SK-N-SH (cell line): Measurements from ENCODE around the gene CAMK1. TPM values are rescaled to one million over a fixed set of nuclear protein-coding genes. Genes with fewer than 3 reads are reported as not detected.

Experiments used
- CTCF ChIA-PET: fragments of 300-600, 350-600 bp; formaldehyde crosslinking; extraction: SDS; loops from one replicate; lab custom pipeline; 2021; lab: Yijun Ruan, JAX
- POLR2A ChIA-PET: fragments of 350-600 bp; sonication (Branson Sonifier 250); formaldehyde crosslinking; extraction: SDS; loops from one replicate; lab custom pipeline; 2020; ENCODE audit warnings: antibody characterized with exemption, inconsistent platforms; lab: Yijun Ruan, JAX
- DNase-seq: peaks from one replicate; pipeline ENCODE4 v3.0.0; 2012
- H2AFZ ChIP-seq: fragments of 200-600 bp; sonication (generic); 2 replicates; pipeline ENCODE4 v1.8.1; 2016; ENCODE audit warnings: antibody characterized with exemption, mild to moderate bottlenecking, low read depth
- H3F3A ChIP-seq: fragments of 200-600 bp; sonication (generic); replicated peaks from 2 replicates; pipeline ENCODE3; 2016; ENCODE audit warnings: antibody characterized with exemption, mild to moderate bottlenecking; ENCODE audit not compliant: insufficient read depth
- H3K27ac ChIP-seq, 2 experiments: fragments of 200-500 bp in 1 of 2; fragments of 200-600 bp in 1 of 2; sonication (Bioruptor generic) in 1 of 2; sonication (generic), shearing (Covaris generic) in 1 of 2; 2 replicates each; pipeline versions ENCODE4 v1.5.1 to v1.6.1; 2014 to 2016; ENCODE audit warnings: low read depth in 2 of 2, inconsistent platforms in 1 of 2, low read length in 1 of 2, mild to moderate bottlenecking in 1 of 2, mixed read lengths in 1 of 2
- H3K27me3 ChIP-seq: fragments of 200-600 bp; sonication (generic), shearing (Covaris generic); 2 replicates; pipeline ENCODE4 v1.6.1; 2016; ENCODE audit warnings: mixed run types; ENCODE audit not compliant: insufficient read depth
- H3K36me3 ChIP-seq, 2 experiments: fragments of 200-500 bp in 1 of 2; fragments of 200-600 bp in 1 of 2; sonication (Bioruptor generic) in 1 of 2; sonication (generic) in 1 of 2; replicated peaks in 1 of 2; 2 replicates each; pipeline versions ENCODE3 to v1.5.1; 2014 to 2016; ENCODE audit warnings: low read length in 1 of 2, mild to moderate bottlenecking in 1 of 2; ENCODE audit not compliant: insufficient read depth in 2 of 2, control insufficient read depth in 1 of 2
- H3K4me1 ChIP-seq, 2 experiments: fragments of 200-500 bp in 1 of 2; fragments of 200-600 bp in 1 of 2; sonication (Bioruptor generic) in 1 of 2; sonication (generic), shearing (Covaris generic) in 1 of 2; 2 replicates each; pipeline versions ENCODE4 v1.5.1 to v1.6.1; 2014 to 2016; ENCODE audit warnings: low read depth in 1 of 2, low read length in 1 of 2, mixed run types in 1 of 2; ENCODE audit not compliant: insufficient read depth in 2 of 2, control insufficient read depth in 1 of 2
- H3K4me2 ChIP-seq: fragments of 200-600 bp; sonication (generic), shearing (Covaris generic); 2 replicates; pipeline ENCODE4 v1.6.1; 2017; ENCODE audit warnings: mixed run types
- H3K4me3 ChIP-seq, 2 experiments: fragments of 200-500 bp in 1 of 2; fragments of 200-600 bp in 1 of 2; sonication (Bioruptor generic) in 1 of 2; sonication (generic), shearing (Covaris generic) in 1 of 2; 2 replicates each; pipeline versions ENCODE4 v1.5.1 to v1.8.1; 2014 to 2016; ENCODE audit warnings: low read depth in 2 of 2, inconsistent platforms in 1 of 2, low read length in 1 of 2, mild to moderate bottlenecking in 1 of 2, mixed read lengths in 1 of 2, moderate library complexity in 1 of 2
- H3K79me2 ChIP-seq: fragments of 200-600 bp; sonication (generic); 2 replicates; pipeline ENCODE4 v1.8.1; 2017; ENCODE audit warnings: mild to moderate bottlenecking; ENCODE audit not compliant: insufficient read depth
- H3K9ac ChIP-seq: fragments of 200-600 bp; sonication (generic); 2 replicates; pipeline ENCODE4 v1.6.1; 2017; ENCODE audit warnings: mixed run types
- H3K9me2 ChIP-seq: fragments of 200-600 bp; sonication (generic); 2 replicates; pipeline ENCODE4 v1.6.1; 2017; ENCODE audit warnings: mixed run types
- H3K9me3 ChIP-seq: fragments of 200-600 bp; sonication (generic); 2 replicates; pipeline ENCODE4 v1.6.1; 2017; ENCODE audit warnings: mixed run types, mild to moderate bottlenecking, moderate library complexity
- H4K20me1 ChIP-seq: fragments of 200-600 bp; sonication (generic); 2 replicates; pipeline ENCODE4 v1.6.1; 2017; ENCODE audit warnings: mild to moderate bottlenecking, mixed run types; ENCODE audit not compliant: insufficient read depth
- EP300 ChIP-seq, 2 experiments: IDR thresholded peaks; 2 replicates each; pipeline versions ENCODE4 v1.4.0 to v1.6.1; 2012; ENCODE audit warnings: borderline replicate concordance in 1 of 2, low read depth in 1 of 2, low read length in 1 of 2
- EZH2phosphoT487 ChIP-seq: fragments of 200-600 bp; sonication (generic); IDR thresholded peaks from 2 replicates; pipeline ENCODE4 v1.6.1; 2017; ENCODE audit warnings: low read depth, mixed run types, mild to moderate bottlenecking, antibody characterized with exemption, moderate library complexity, borderline replicate concordance
- FOSL2 ChIP-seq: IDR thresholded peaks from 2 replicates; pipeline ENCODE4 v1.4.0; 2012; ENCODE audit warnings: low read depth, mild to moderate bottlenecking, moderate library complexity, borderline replicate concordance
- FOXM1 ChIP-seq: IDR thresholded peaks from 2 replicates; pipeline ENCODE4 v1.4.0; 2012; ENCODE audit warnings: low read depth, mild to moderate bottlenecking
- GABPA ChIP-seq: IDR thresholded peaks from 2 replicates; pipeline ENCODE4 v1.4.0; 2012; ENCODE audit warnings: low read depth, mild to moderate bottlenecking
- IRF3 ChIP-seq: fragments of 150-350 bp; IDR thresholded peaks from 2 replicates; pipeline ENCODE4 v1.6.1; 2016; ENCODE audit warnings: mild to moderate bottlenecking, low read depth, low read length
- NFIC ChIP-seq: IDR thresholded peaks from 2 replicates; pipeline ENCODE4 v1.4.0; 2012; ENCODE audit warnings: borderline replicate concordance
- NRF1 ChIP-seq: IDR thresholded peaks from 2 replicates; pipeline ENCODE4 v1.6.1; 2012; ENCODE audit warnings: low read depth, mild to moderate bottlenecking, low read length
- RCOR1 ChIP-seq: fragments of 150-350 bp; IDR thresholded peaks from 2 replicates; pipeline ENCODE4 v1.6.1; 2017; ENCODE audit warnings: antibody characterized with exemption, low read length
- SIN3A ChIP-seq: IDR thresholded peaks from 2 replicates; pipeline ENCODE4 v1.6.1; 2012; ENCODE audit warnings: low read depth, mild to moderate bottlenecking, low read length, moderate library complexity, borderline replicate concordance
- SMC3 ChIP-seq: IDR thresholded peaks from 2 replicates; pipeline ENCODE4 v1.6.1; 2012; ENCODE audit warnings: low read depth, low read length, improper control_type of control experiment
- TCF12 ChIP-seq: IDR thresholded peaks from 2 replicates; pipeline ENCODE4 v1.4.0; 2012
- TEAD4 ChIP-seq: IDR thresholded peaks from 2 replicates; pipeline ENCODE4 v1.4.0; 2012; ENCODE audit warnings: mild to moderate bottlenecking, borderline replicate concordance; ENCODE audit not compliant: insufficient read depth
- WGBS: methylation state at CpG from one replicate; pipeline ENCODE4 v1.1.6; 2017; ENCODE audit warnings: low lambda C conversion rate; 5-methylcytosine and 5-hydroxymethylcytosine counted together
- polyA plus RNA-seq, 3 experiments: library from polyadenylated mRNA; depleted of rRNA; stranded (reverse); fragments of >200 nt; gene quantifications; 2 replicates each; pipeline ENCODE4 v1.2.3, GENCODE V29; 2012
- TF ChIP-seq, protein P1 (sequence below): IDR thresholded peaks from 2 replicates; pipeline ENCODE4 v1.4.0; 2012; ENCODE audit warnings: low read depth, borderline replicate concordance
- TF ChIP-seq, protein P2 (sequence below): IDR thresholded peaks from 2 replicates; pipeline ENCODE4 v1.4.0; 2012; ENCODE audit warnings: low read depth, borderline replicate concordance

Gene CAMK1
- polyA plus RNA-seq, 1 of the 3 experiments (the other 2 are of a cell fraction), result 47.1 TPM

DNA sequence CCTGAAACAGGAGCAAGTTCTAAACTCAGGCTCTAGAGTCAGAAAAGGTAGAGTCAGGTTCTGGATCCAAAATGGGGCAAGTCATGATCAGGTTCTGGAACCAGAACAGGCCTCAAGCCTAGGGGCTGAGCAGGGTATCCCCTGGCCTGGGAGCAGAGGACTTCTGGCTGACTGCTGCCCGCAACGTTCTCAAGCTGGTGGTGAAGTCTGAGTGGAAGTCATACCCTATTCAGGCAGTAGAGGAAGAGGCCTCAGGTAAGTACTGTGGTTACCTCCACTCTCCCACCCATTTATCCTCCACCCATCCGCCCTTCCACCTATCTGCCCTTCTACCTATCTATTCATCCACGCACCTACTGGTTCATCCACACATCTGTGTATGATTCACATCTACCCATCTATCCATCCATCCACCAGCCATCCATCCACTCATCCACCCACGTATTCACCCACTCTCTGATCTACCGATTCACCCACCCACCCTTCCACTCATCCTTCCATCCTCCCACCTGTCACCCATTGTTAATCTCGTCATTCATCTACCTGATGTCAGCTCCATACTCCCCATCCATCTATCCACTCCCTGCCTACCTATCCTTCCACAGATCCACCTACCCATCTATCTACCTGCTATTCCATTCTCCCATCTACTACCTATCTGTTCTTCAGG is 49.1 kb upstream of the CAMK1 start:
- H3F3A ChIP-seq, result no peaks in the 10 kb centered on the region
- no peaks in the 10 kb centered on the region for H4K20me1 ChIP-seq
- no peak overlapping the region for H3K4me3 ChIP-seq
- DNase-seq, result no peak
- H3K36me3 ChIP-seq, result no peaks in the 10 kb centered on the region
- H3K27me3 ChIP-seq, result no peaks in the 10 kb centered on the region
- POLR2A ChIA-PET, result no interaction called here
- no peaks in the 10 kb centered on the region for H3K9me3 ChIP-seq
- 94% methylated on average over 6 of the region's 7 CpGs for WGBS
- TF ChIP-seq EP300 (IDR thresholded peaks at IDR 0.05; ENCODE audit: borderline replicate concordance in 1 of 2, low read depth in 1 of 2, low read length in 1 of 2), result no peak
- H3K4me2 ChIP-seq, result no peak overlapping the region
- H3K4me1 ChIP-seq, result no peaks in the 10 kb centered on the region
- H3K9ac ChIP-seq, result no peak overlapping the region
- CTCF ChIA-PET, result no interaction called here
- H2AFZ ChIP-seq, result no peak overlapping the region
- no peaks in the 10 kb centered on the region for H3K9me2 ChIP-seq
- H3K27ac ChIP-seq, result no peak overlapping the region
- H3K79me2 ChIP-seq, result no peaks in the 10 kb centered on the region

DNA sequence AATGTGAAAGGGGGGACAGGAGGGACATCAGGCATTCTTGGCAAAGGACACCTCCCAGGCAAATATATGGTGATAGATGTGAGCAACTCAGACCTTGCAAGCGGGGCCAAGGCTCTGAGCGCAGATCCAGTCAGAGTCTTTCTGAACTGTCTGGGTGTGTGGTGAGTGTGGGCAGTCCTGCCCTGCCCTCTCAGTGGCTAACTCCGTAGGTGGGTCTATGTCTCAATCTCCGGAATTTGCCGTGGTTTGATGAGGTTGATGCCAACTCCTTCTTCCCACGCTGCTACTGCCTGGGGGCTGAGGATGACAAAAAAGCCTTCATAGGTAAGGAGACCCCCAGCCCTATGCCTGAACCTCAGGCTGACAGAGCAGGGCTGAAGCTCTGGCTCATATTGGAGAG is 47.7 kb upstream of the CAMK1 start:
- Histone ChIP-seq H3K4me2 (no peak overlapping the region), H3K27me3 (no peaks in the 10 kb centered on the region), H4K20me1 (no peaks in the 10 kb centered on the region), H2AFZ (no peak overlapping the region), H3K4me3 (no peak overlapping the region), H3F3A (no peaks in the 10 kb centered on the region), H3K9ac (no peak overlapping the region), H3K4me1 (no peaks in the 10 kb centered on the region), H3K79me2 (no peaks in the 10 kb centered on the region), H3K27ac (no peak overlapping the region), H3K36me3 (peaks cover 0 to 4% of the 10 kb centered on the region in 2 experiments), H3K9me3 (no peaks in the 10 kb centered on the region), H3K9me2 (no peaks in the 10 kb centered on the region)
- DNase-seq, result no peak
- no peak for TF ChIP-seq EZH2phosphoT487
- TF ChIP-seq RCOR1, result no peak
- TF ChIP-seq SMC3, result no peak
- TF ChIP-seq IRF3, result no peak
- ChIA-PET CTCF (no interaction called here), POLR2A (no interaction called here)
- 96% methylated on average over 6 of the region's 6 CpGs for WGBS

DNA sequence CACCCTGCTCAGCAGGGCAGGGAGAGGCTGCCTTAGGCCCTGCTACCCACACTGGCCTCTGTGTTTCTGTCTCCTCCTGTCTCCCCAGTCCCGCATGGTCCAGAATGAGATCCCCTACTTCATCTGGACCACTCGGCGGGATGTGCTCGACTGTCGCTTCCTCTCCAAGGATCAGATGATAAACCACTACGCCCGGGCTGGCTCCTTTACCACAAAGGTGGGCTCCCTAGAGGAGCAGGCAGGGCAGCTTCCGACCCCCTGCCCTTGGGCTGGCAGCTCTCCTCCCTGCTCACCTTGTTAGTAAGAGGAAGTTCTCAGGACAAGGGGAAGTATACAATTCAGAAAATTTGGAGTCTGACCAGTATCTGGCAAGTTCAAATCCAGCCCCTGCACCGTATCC is 46.2 kb upstream of the CAMK1 start:
- H2AFZ ChIP-seq, result no peak overlapping the region
- H3K4me1 ChIP-seq, result peaks cover under 1 to 1% of the 10 kb centered on the region in 2 experiments; a peak in 1 of 4 replicates
- H3F3A ChIP-seq, result no peaks in the 10 kb centered on the region
- 90% methylated on average over 6 of the region's 9 CpGs for WGBS
- H3K9ac ChIP-seq, result no peak overlapping the region
- no peaks in the 10 kb centered on the region for H4K20me1 ChIP-seq
- no peak overlapping the region for H3K4me3 ChIP-seq
- no peaks in the 10 kb centered on the region for H3K79me2 ChIP-seq
- DNase-seq, result no peak
- H3K27me3 ChIP-seq, result no peaks in the 10 kb centered on the region
- H3K9me2 ChIP-seq, result no peaks in the 10 kb centered on the region
- ChIA-PET CTCF (interaction anchor here (0.9 kb wide), 1 partner anchor 8 kb away, joined by 3 read pairs; no protein-coding TSS in a partner anchor), POLR2A (no interaction called here)
- no peak overlapping the region for H3K4me2 ChIP-seq
- H3K27ac ChIP-seq, result no peak overlapping the region
- H3K9me3 ChIP-seq, result no peaks in the 10 kb centered on the region
- peaks cover 4 to 6% of the 10 kb centered on the region in 2 experiments for H3K36me3 ChIP-seq
- TF ChIP-seq SIN3A (no peak), NRF1 (no peak), RCOR1 (no peak), FOSL2 (no peak), TCF12 (no peak), GABPA (no peak), EP300 (IDR thresholded peaks at IDR 0.05; ENCODE audit: borderline replicate concordance in 1 of 2, low read depth in 1 of 2, low read length in 1 of 2) (no peak), NFIC (no peak), IRF3 (no peak), TEAD4 (no peak), FOXM1 (no peak)
- TF ChIP-seq, protein P1, sequence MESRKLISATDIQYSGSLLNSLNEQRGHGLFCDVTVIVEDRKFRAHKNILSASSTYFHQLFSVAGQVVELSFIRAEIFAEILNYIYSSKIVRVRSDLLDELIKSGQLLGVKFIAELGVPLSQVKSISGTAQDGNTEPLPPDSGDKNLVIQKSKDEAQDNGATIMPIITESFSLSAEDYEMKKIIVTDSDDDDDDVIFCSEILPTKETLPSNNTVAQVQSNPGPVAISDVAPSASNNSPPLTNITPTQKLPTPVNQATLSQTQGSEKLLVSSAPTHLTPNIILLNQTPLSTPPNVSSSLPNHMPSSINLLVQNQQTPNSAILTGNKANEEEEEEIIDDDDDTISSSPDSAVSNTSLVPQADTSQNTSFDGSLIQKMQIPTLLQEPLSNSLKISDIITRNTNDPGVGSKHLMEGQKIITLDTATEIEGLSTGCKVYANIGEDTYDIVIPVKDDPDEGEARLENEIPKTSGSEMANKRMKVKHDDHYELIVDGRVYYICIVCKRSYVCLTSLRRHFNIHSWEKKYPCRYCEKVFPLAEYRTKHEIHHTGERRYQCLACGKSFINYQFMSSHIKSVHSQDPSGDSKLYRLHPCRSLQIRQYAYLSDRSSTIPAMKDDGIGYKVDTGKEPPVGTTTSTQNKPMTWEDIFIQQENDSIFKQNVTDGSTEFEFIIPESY, result no peak
- TF ChIP-seq, protein P2, sequence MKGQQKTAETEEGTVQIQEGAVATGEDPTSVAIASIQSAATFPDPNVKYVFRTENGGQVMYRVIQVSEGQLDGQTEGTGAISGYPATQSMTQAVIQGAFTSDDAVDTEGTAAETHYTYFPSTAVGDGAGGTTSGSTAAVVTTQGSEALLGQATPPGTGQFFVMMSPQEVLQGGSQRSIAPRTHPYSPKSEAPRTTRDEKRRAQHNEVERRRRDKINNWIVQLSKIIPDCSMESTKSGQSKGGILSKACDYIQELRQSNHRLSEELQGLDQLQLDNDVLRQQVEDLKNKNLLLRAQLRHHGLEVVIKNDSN, result no peak
